ENCODE results near the gene SPRYD4. TPM values are rescaled to one million over a fixed set of nuclear protein-coding genes. Genes with fewer than 3 reads are reported as not detected.
A peak's percentile ranks its signal among the peaks of the same experiment; 100 is the strongest.
"Not testable (repeated sequence)": the region's sequence is repeated elsewhere in the genome, so short reads cannot be mapped to it uniquely, and the experiment has no call there.

Gene SPRYD4
- total and polyA plus RNA-seq, 2 donors (not counting 1 experiment from before 2014, with no cell fraction given): 3.7 to 7.4 TPM

DNA sequence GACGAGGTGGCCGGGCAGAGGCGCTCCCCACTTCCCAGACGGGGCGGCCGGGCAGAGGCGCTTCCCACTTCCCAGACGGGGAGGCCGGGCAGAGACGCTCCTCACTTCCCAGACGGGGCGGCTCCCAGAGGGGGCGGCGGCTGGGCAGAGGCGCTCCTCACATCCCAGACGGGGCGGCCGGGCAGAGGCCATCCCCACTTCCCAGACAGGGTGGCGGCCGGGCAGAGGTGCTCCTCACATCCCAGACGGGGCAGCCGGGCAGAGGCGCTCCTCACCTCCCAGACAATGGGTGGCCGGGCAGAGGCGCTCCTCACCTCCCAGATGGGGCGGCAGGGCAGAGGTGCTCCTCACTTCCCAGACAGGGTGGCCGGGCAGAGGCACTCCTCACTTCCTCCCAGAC lies 26.1 kb downstream of the SPRYD4 start:
- H3K9me3 Mint-ChIP-seq (ENCODE audit: insufficient read depth); H3K27ac ChIP-seq (ENCODE audit: low read length in 2 of 2); H3K9ac ChIP-seq (ENCODE audit: low read length); H3K4me1 ChIP-seq (ENCODE audit: control insufficient read depth in 2 of 2, insufficient read depth in 2 of 2, low read length in 2 of 2); H3K4me3 Mint-ChIP-seq; CTCF ChIA-PET; ATAC-seq (ENCODE audit: low read depth); H3K27ac Mint-ChIP-seq; H2AFZ ChIP-seq (ENCODE audit: insufficient read depth, low read depth, low read length, poor library complexity, severe bottlenecking); intact Hi-C loops (cut with micrococcal nuclease); DNase-seq; H4K20me1 ChIP-seq (ENCODE audit: control insufficient read depth, insufficient read depth, low read length, poor library complexity, severe bottlenecking); H3K4me2 ChIP-seq (replicated peaks; ENCODE audit: low read depth, low read length, poor library complexity, severe bottlenecking); H3K36me3 ChIP-seq (replicated peaks in 1 of 2; ENCODE audit: control extremely low read depth in 1 of 2, control insufficient read depth in 1 of 2, extremely low read depth in 1 of 2, insufficient read depth in 2 of 2, low read length in 1 of 2); H3K27me3 ChIP-seq (replicated peaks in 1 of 4; ENCODE audit: control extremely low read depth in 1 of 4, control insufficient read depth in 3 of 4, insufficient read depth in 4 of 4, low read length in 3 of 4); H3K4me3 ChIP-seq (ENCODE audit: control extremely low read depth in 1 of 5, extremely low read depth in 1 of 5, insufficient read depth in 1 of 5, low read depth in 2 of 5, low read length in 4 of 5); H3K79me2 ChIP-seq (ENCODE audit: control insufficient read depth, insufficient read depth, low read length); H3K4me1 Mint-ChIP-seq: not testable (repeated sequence)
- POLR2A ChIA-PET: interaction anchor here (0.7 kb wide), 1 partner anchor 25 kb away, joined by 3 read pairs; no protein-coding TSS in a partner anchor
- 97% methylated on average over 27 of the region's 27 CpGs for WGBS (ENCODE audit: insufficient coverage)
- peaks cover 0 to 12% (median 0%) of the 10 kb centered on the region in 3 donors for H3K9me3 ChIP-seq (ENCODE audit: control extremely low read depth in 1 of 3, control insufficient read depth in 2 of 3, insufficient read depth in 1 of 3, low read length in 2 of 3)
- peaks cover 12% of the 10 kb centered on the region for H3K27me3 Mint-ChIP-seq

GRCh38 chr12:56496704-56497103 lies 28.3 kb downstream of the SPRYD4 start:
- H3K4me1 Mint-ChIP-seq; H3K27ac Mint-ChIP-seq; intact Hi-C loops (cut with micrococcal nuclease); H3K36me3 ChIP-seq (replicated peaks in 1 of 2; ENCODE audit: control extremely low read depth in 1 of 2, control insufficient read depth in 1 of 2, extremely low read depth in 1 of 2, insufficient read depth in 2 of 2, low read length in 1 of 2); POLR2A ChIA-PET; H3K27me3 ChIP-seq (replicated peaks in 1 of 4; ENCODE audit: control extremely low read depth in 1 of 4, control insufficient read depth in 3 of 4, insufficient read depth in 4 of 4, low read length in 3 of 4); H4K20me1 ChIP-seq (ENCODE audit: control insufficient read depth, insufficient read depth, low read length, poor library complexity, severe bottlenecking); H3K79me2 ChIP-seq (ENCODE audit: control insufficient read depth, insufficient read depth, low read length); H3K4me1 ChIP-seq (ENCODE audit: control insufficient read depth in 2 of 2, insufficient read depth in 2 of 2, low read length in 2 of 2); H3K9me3 Mint-ChIP-seq (ENCODE audit: insufficient read depth); H3K9ac ChIP-seq (ENCODE audit: low read length); H3K27me3 Mint-ChIP-seq; H3K27ac ChIP-seq (ENCODE audit: low read length in 2 of 2); ATAC-seq (ENCODE audit: low read depth): not testable (repeated sequence)
- WGBS (ENCODE audit: insufficient coverage): 3% methylated on average over 6 of the region's 17 CpGs
- H3K4me3 Mint-ChIP-seq: peak overlapping the region; percentile 75
- CTCF ChIA-PET: interaction anchor here (0.6 to 1.4 kb wide), 4 partner anchors 23 to 509 kb away, joined by 3 to 4 read pairs (median 3); no protein-coding TSS in a partner anchor
- H2AFZ ChIP-seq (ENCODE audit: insufficient read depth, low read depth, low read length, poor library complexity, severe bottlenecking): peak overlapping the region; percentile 62
- peak overlapping the region in 1 of 5 experiments; percentile 21 for H3K4me3 ChIP-seq (ENCODE audit: control extremely low read depth in 1 of 5, extremely low read depth in 1 of 5, insufficient read depth in 1 of 5, low read depth in 2 of 5, low read length in 4 of 5)
- DNase-seq: peak; percentile 61
- peaks cover 0 to 12% (median 0%) of the 10 kb centered on the region in 3 donors for H3K9me3 ChIP-seq (ENCODE audit: control extremely low read depth in 1 of 3, control insufficient read depth in 2 of 3, insufficient read depth in 1 of 3, low read length in 2 of 3)
- TF ChIP-seq, protein P1, sequence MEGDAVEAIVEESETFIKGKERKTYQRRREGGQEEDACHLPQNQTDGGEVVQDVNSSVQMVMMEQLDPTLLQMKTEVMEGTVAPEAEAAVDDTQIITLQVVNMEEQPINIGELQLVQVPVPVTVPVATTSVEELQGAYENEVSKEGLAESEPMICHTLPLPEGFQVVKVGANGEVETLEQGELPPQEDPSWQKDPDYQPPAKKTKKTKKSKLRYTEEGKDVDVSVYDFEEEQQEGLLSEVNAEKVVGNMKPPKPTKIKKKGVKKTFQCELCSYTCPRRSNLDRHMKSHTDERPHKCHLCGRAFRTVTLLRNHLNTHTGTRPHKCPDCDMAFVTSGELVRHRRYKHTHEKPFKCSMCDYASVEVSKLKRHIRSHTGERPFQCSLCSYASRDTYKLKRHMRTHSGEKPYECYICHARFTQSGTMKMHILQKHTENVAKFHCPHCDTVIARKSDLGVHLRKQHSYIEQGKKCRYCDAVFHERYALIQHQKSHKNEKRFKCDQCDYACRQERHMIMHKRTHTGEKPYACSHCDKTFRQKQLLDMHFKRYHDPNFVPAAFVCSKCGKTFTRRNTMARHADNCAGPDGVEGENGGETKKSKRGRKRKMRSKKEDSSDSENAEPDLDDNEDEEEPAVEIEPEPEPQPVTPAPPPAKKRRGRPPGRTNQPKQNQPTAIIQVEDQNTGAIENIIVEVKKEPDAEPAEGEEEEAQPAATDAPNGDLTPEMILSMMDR (IDR thresholded peaks at IDR 0.05): peak; percentile 56
- peak overlapping the region; percentile 42 for H3K4me2 ChIP-seq (replicated peaks; ENCODE audit: low read depth, low read length, poor library complexity, severe bottlenecking)

GRCh38 chr12:56498126-56498902 lies 29.9 kb downstream of the SPRYD4 start:
- H4K20me1 ChIP-seq (ENCODE audit: control insufficient read depth, insufficient read depth, low read length, poor library complexity, severe bottlenecking); H3K9me3 Mint-ChIP-seq (ENCODE audit: insufficient read depth); H3K27me3 Mint-ChIP-seq; H3K27me3 ChIP-seq (replicated peaks in 1 of 4; ENCODE audit: control extremely low read depth in 1 of 4, control insufficient read depth in 3 of 4, insufficient read depth in 4 of 4, low read length in 3 of 4); H3K27ac ChIP-seq (ENCODE audit: low read length in 2 of 2); H3K27ac Mint-ChIP-seq; H3K9ac ChIP-seq (ENCODE audit: low read length); POLR2A ChIA-PET; H3K4me3 Mint-ChIP-seq; DNase-seq; intact Hi-C loops (cut with micrococcal nuclease); ATAC-seq (ENCODE audit: low read depth); H3K4me3 ChIP-seq (ENCODE audit: control extremely low read depth in 1 of 5, extremely low read depth in 1 of 5, insufficient read depth in 1 of 5, low read depth in 2 of 5, low read length in 4 of 5); H3K79me2 ChIP-seq (ENCODE audit: control insufficient read depth, insufficient read depth, low read length); H3K4me2 ChIP-seq (replicated peaks; ENCODE audit: low read depth, low read length, poor library complexity, severe bottlenecking); H3K4me1 Mint-ChIP-seq; H3K36me3 ChIP-seq (replicated peaks in 1 of 2; ENCODE audit: control extremely low read depth in 1 of 2, control insufficient read depth in 1 of 2, extremely low read depth in 1 of 2, insufficient read depth in 2 of 2, low read length in 1 of 2); H3K4me1 ChIP-seq (ENCODE audit: control insufficient read depth in 2 of 2, insufficient read depth in 2 of 2, low read length in 2 of 2); H2AFZ ChIP-seq (ENCODE audit: insufficient read depth, low read depth, low read length, poor library complexity, severe bottlenecking): not testable (repeated sequence)
- CTCF ChIA-PET: interaction anchor here (0.6 to 0.7 kb wide), 2 partner anchors 10 to 32 kb away, joined by 3 read pairs; partner anchors contain the start of gene GLS2
- H3K9me3 ChIP-seq (ENCODE audit: control extremely low read depth in 1 of 3, control insufficient read depth in 2 of 3, insufficient read depth in 1 of 3, low read length in 2 of 3): peaks cover 0 to 12% (median 0%) of the 10 kb centered on the region in 3 donors
- WGBS (ENCODE audit: insufficient coverage): 97% methylated on average over 6 of the region's 14 CpGs
